NCI-H2196 (cell line): ENCODE measurements around the gene VASN.
A peak's percentile ranks its signal among the peaks of the same experiment; 100 is the strongest.

Experiments
- DNase-seq: peaks from one replicate; lab custom pipeline; 2025; ENCODE audit not compliant: unreplicated experiment; lab: John Stamatoyannopoulos, UW

VASN gene

DNA sequence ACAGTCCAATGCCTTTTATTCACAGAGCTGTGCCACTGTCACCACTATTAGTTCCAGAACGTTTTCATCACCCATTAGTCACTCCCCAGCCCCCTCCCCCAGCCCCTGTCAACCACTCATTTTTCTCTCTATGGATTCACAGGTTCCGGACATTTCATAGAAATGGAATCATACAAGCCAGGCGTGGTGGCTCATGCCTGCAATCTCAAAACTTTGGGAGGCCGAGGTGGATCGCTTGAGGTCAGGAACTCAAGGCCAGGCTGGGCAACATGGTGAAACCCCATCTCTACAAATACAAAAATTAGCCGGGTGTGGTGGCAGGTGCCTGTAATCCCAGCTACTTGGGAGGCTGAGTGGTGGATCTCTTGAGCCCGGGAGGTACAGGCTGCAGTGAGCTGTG is 19.8 kb upstream of the VASN start:
- DNase-seq, result no peak

DNA sequence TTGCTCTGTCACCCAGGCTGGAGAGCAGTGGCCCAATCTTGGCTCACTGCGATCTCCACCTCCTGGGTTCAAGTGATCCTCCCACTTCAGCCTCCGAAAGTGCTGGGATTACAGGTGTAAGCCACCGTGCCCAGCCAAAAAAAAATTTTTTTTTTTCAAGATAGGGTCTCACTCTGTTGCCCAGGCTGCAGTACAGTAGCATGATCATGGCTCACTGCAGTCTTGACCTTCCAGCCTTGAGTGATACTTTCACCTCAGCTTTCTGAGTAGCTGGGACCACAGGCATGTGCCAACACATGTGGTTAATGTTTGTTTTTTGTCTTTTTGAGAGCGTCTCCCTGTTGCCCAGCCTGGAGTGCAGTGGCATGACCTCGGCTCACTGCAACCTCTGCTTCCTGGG is 18.8 kb upstream of the VASN start:
- no peak for DNase-seq

DNA sequence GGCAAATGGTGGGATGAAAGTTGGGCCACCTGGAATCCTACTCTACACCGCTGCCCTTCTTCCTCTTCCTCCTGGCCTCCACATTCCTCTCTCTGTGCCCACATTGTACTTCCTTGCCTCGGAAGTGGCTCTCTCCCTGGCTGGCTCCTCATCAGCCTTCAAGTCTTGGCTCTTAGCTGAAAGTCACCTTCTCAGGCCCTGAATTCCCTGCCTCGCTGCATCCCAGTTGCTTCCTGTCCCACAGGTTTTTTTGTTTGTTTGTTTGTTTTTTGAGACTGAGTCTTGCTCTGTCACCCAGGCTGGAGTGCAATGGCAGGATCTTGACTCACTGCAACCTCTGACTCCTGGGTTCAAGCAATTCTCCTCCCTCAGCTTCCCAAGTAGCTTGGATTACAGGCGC is 18.0 kb upstream of the VASN start:
- DNase-seq, result no peak

DNA sequence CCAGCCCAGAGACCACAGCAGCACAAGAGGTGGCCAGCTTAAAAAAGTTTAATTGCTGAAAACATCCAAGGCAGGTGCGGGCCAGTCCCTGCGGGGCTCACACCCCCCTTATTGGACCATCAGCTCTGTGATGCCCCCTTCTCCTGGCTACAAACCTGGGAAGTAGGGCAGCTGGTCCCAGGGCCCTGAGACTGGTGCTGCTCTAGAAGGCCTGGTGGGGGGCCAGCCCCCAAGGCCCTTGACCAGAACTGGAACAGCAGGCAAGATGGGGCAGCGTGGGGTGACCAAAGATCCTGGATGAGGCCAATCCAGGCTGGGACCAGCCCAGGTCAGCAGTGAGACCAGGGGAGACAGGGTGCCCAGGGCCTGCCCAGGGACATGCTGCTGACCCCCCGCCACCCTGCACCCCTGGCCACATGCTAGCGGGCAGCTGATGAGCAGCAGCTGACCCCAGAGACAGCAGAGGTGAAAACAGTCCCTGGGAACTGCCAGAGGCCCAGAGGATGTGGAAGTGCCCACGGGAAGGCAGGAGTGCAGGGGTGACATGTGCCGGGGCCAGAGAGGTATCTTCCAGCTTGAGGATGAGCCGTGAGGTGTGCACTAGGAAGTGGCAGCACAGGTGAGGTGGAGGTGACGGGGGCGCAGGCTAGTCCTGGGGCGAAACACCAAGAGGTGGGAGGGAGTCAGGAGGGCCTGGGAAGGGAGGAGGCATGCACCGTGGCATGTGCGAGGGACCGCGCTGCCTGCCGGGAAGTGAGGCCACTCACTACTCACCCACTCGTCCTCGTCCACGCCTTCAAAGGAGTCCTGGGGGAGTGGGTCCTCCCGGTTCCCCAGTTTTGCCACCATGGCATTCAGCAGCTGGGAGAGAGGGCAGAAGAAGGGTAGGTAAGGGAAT is 16.9 kb upstream of the VASN start:
- no peak for DNase-seq

DNA sequence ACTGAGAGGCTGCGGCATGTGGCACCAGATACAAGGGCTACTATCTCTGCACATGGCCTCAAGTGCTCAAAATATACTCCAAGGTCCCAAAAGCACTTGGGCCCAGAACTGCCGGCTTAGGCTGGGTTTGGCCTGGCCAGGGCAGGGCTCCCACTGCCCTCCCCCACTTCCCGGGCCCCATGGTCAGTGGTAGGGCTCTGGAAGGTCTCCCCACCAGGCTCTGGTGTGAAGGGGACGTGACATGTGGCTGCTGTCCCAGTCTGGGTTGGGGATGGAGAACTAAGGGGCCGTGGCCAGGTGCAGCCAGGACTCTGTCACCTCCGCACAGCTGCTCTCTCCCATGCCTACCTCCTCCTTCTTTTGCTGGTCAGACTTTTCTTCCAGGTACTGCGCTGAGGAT is 14.8 kb upstream of the VASN start:
- DNase-seq, result no peak

DNA sequence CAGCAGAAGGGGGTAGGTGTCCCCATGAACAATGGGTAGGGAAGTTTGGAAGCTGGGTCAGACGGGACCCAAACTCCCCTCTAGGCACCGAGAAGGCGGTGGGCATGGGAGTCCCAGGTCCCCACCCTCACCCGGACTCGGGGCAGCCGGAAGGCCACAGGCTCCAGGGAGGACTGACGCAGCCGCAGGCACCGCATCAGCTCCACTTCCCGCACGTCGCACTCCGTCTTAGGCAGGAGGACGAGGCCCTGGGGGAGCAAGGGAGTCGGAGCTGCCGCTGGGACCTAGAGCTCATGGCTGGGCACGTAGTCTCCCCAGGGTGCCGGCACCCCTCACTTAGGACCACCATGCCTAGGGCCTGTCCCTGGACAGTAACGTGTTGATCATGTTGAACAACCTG is 13.4 kb upstream of the VASN start:
- DNase-seq, result no peak

DNA sequence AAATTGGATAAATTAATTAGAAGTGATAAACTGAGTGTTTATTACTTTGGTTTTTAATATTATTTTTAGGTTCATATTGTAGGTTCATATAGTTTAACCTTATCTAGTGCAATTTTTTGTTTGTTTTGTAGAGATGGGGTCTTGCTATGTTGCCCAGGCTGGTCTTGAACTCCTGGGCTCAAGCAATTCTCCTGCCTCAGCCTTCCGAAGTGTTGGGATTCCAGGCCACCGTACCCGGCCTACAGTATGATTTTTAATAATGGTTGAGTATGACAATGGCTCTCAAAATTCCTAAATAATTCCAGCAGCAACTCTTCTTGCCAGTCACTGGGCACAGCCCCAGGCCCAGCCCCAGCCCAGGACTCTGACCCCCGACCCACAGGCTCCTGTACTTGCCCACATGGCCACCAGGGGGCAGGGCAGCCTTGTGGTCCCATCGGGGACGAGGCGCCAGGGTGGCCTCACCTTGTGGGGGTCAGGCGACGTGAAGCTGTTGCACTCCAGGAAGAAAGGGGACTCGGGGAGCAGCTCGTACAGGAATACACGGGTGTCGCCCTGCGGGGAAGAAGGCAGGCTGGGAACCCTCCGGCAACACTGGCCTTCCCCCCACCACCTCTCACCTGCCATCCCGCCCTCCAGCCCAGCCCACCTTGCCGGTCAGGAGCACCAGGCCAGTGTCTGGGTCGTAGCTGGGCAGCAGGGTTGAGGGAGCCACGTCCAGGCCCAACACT is 12.7 kb upstream of the VASN start:
- peak; percentile 44 for DNase-seq

DNA sequence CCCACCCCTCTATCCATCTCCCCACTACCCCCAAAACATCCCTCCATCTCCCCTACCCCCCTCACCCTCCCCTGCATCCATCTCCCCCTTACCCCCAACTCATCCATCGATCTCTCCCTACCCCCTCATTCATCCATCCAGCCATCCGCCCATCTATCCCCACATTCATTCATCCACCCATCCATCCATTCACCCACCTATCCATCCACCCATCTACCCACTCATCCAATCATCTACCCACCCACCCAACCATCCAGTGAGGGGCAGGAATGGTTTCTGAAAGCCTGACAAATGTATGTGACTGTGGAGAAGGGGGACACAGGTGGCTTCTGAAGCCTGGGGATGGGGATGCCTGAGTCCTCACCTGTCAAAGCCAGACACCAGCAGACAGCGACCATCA is 11.7 kb upstream of the VASN start:
- DNase-seq, result no peak

DNA sequence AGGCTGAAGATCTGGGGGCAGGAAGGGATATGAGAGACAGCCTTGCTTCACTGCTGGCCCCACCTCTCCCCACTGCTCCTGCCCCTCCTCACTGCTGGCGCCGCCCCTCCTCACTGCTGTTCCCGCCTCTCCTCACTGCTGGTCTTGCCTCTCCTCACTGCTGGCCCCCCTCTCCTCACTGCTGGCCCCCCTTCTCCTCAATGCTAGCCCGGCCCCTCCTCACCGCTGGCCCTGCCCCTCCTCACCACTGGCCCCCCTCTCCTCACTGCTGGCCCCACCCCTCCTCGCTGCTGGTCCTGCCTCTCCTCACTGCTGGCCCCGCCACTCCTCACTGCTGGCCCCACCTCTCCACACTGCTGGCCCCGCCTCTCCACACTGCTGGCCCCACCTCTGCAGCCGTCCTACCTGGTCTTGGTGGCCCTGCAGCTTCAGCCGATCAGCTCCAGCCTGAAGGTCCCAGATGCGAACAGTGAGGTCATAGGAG is 11.1 kb upstream of the VASN start:
- DNase-seq, result peak; percentile 74

DNA sequence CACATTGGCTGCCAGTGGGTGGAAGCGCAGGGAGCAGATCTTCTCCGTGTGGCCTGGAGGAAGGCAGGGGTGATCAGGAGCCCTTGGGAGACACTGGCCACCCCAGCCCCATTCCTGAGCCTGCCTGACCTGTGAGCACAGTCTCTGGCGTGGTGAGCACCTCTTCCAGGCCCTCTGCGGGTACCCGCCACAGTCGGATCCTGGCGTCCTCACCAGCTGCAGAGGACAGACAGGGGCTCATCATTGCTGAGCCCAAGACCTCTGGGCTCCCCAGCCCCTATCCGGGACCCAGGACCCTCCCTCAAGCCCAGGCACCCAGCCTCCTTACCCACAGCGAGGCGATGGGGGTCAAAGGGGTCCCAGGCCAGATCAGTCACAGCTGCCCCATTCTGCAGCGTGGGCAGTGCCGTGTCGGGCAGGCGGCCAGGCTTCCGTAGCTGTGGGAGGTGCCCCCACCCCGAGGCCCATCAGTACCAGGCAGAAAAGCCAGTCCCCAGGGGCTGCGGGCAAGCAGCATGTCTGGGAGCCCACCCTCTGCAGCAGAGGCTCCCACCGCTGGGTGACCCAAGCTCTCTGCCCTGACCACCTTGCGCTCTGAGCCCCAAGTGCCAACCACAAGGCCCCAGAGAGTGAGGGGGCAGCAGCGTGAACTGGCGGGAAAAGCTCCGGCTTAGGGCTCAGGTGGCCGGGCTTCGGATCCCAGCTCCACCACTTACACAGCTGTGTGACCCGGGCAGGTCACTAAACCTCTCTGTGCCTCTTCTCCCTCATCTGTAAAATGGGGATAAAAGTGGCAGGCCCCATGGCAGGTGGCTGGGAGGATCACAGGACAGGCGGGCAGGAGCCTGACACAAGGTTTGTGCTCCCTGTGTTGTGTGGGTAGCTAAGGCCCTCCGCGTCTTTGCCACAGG is 10.4 kb upstream of the VASN start:
- DNase-seq, result no peak

DNA sequence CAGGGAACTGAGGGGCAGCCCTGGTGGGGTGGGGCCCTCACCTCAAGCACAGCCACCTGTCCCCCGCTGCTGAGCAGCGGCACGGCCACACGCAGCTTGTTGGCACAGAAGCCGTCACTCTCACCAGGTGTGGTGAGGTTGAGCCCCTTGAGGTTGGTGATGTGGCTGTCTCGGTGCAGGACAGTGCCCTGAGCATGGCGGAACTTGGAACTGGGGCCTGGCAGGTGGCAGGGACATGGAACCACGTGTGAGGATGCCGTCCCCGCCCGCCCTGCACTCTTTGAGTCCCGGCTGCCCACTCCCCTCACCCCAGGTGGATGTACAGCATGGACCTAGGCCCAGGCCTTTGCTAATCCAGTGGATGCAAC is 9.7 kb upstream of the VASN start:
- DNase-seq, result no peak

DNA sequence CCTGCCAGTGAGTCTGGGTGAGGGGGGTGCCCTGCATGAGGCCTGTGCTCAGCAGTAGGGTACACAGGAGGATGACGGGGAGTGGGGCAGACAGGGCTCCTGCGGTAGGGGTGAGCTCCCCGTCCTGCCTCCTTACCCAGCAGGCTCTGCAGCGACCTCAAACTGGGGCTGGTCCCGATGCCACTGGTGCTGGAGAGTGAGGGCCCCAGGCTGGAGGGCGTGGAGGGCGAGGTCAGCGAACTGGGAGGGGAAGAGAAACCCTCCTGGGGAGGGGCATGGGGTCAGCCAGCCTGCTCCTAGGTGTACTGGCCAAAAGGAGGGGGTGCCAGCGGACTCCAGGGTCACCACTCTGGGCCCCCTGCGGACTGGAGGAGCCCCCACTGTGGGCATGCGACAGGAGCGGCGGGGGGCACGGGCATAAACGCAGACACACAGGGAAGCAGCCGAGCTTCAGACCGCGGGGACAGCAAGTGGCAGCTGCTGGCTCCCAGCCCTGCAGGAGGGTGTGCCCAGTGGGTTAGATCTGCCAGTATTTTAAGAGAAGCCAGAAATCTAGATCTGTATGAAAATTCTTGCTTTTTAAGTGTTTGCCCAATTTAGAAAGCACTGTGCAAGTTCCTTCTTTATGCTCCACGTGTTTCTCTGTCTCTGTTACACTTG is 9.0 kb upstream of the VASN start:
- no peak for DNase-seq

DNA sequence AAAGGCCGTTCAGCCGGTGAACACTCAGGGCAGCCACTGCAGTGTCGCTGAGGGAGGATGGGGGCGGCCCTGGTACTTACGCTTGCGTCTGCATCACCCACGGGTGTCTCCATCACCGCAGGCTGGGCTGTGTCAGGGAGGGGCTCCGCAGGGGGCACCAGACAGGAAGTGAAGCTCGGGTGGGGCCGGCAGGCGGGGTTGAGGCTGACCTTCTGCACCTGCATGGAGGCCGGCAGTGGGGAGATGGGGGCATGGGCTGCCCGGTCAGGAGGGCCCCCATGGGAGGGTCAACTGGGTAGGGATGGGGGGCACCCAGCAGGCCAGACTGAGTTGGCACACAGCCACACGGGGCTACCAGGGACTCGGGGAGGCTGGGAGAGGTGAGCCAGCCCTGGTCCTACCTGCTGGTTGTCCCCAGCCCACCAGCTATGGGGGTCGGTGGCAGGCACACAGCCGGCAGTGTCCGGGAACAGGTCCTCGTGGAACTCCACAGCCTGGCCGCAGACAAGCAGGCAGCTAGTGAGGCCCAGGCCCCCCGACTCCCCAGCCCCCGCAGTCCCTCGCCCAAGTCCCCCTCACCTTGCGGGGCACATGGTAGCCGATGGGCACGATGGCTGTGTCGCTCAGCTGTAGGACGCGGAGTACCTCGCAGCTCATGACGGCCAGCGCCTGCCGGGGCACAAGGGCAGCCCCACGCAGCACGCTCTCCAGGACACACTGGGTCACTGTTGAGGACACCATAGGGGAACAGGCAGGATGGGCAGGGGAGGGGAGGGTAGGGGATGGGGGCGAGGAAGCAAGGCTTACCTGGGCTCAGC is 7.2 kb upstream of the VASN start:
- DNase-seq, result no peak

DNA sequence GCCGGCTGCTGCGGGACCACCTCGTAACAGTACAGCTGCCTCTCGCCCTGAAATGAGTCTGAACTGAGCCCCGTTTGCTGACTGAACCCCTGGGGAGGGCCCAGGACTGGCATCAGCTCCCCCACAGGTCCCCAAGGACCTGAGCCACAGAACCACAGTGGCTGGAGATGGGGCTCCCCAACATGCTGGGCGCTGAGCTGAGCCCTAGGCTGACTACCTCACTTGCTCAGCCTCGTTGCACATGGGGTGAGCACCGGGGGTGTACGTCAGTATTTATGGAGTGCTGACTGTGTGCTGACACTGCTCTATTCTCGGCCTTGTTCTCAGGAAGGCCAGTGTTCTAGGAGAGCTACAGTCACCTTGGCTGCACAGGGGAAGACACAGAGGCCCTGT is 6.6 kb upstream of the VASN start:
- no peak for DNase-seq

DNA sequence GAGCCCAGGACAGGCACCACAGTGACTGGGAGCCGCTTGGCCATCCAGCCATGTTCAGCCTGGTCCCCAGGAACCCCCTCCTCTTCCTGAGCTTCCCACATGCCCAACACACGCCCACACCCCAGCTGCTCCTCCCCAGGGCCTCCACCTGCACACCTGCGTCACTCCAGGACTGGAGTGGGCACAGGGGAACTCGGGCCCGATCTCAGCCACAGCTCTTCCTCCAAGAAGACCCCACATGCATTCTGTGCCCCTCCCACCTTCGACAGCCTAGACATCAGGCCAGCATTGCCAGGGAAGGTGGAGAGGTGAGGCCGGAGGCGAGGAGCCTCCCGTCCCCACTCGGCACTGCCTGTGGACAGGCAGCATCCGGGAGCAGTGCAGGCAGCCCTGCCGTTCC is 6.0 kb upstream of the VASN start:
- DNase-seq, result no peak

DNA sequence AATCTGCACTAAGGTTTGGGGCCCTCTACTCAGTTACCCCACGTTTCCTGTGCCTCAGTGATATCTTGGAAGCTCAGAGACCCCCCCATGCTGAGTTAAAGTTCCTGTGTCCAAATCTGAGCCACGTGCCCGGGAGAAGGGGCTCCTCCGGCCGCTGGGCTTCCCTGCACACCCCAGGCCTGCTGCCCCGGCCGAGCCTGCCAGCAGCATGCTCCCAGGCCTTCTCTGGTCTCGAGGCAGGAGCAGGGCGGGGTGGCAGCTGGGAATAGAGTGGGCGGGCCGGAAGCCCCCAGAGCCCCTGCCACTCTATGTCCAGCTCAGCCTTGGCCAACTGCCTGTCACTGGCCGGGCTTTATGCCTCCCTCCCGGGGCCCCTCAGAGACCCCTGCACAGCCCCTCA is 5.6 kb upstream of the VASN start:
- DNase-seq, result no peak

DNA sequence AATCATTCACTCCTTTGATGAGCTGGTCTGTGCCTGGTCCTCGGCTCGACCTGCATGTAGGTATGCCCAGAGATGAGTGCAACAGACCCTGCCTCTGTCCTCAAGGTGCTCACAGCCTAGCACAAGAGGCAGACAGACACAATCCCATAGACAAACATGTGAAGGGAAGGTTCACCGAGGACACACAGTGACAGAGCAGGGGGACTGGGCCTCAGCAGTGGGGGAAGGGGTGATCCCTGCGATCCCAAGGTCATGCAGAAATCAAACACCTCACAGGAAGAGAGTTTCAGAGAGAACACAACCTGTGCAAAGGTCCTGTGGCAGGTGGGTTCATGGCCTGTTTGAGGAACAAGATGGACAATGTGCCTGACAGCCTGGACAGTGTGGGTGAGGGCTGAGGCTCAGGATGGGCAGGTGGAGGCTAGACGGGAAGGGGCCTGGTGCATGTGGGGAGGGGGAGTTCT is 4.2 kb upstream of the VASN start:
- DNase-seq, result no peak

DNA sequence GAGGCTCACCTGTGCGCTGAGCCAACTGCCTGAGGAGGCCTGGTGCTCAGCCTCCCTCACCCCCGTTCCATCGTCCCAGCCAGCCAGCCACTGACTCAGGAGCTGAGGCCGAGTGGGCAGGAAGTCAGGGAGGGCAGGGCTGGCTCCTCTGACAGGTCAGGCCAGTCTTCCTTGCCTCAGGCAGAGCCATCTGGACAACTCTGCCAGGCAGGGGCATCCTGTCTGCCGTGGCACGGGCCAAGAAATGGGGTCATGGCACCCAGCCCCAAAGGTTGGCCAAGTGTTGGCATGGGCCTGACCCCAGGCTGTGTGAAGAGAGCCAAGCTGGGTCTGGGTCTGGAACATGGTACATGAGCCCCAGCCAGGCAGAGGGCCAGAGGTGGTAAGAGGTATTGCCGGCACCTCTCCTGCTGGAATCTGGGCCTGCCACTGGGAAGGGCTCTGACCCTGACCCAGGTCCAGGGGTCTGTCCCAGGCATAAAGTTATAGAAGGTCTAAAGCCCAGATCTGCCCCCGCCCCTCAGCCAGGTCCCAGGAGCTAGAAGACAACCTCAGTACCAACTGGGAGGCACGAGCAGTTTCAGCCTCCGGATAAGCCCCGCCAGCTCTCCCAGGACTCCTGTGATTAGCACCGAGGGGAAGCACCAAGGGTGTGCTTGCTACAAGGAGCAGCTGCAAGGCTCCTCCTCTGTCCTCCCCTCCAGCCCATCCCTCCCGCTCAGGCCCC is 2.5 kb upstream of the VASN start:
- DNase-seq, result peak; percentile 66

DNA sequence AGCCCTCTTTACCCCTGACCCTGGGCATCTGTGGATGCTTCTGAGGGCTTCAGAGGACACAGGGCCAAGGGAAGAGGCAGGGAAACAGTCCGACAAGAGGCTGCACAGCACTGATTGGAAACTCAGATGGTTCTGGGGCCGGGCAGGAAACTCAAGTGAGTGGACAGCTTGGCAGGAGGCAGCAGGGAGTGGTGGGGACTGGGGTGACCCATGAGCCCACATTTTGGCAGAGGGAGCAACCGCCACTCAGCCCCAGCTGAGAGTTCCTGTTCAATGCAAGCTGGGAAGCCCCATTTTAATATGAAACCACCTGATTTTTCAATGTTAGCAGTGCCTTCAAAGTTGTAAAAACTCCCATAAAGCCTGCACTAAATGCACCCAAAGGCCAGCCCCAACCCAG is 1.5 kb upstream of the VASN start:
- no peak for DNase-seq
